Neural cell (in vitro differentiated cells): ENCODE measurements around the gene RELN. TPM values are rescaled to one million over a fixed set of nuclear protein-coding genes. Genes with fewer than 3 reads are reported as not detected.

Experiments used
- H2AFZ ChIP-seq: fragments of 200-600, 300-800 bp; sonication (generic), shearing (Covaris generic); 2 replicates; pipeline ENCODE4 v1.6.0; 2014; ENCODE audit warnings: low read depth, mild to moderate bottlenecking, antibody characterized with exemption, low read length, moderate library complexity
- H3F3A ChIP-seq: fragments of 200-600 bp; shearing (Covaris generic); 2 replicates; pipeline ENCODE4 v1.6.1; 2016; ENCODE audit warnings: mild to moderate bottlenecking, moderate library complexity, mixed read lengths, antibody characterized with exemption, low read length; ENCODE audit not compliant: insufficient read depth, poor library complexity, severe bottlenecking
- H3K27ac ChIP-seq: fragments of 200-600, 300-800 bp; sonication (generic), shearing (Covaris generic); 2 replicates; pipeline ENCODE4 v1.5.1; 2014; ENCODE audit warnings: mild to moderate bottlenecking, low read length, moderate library complexity
- H3K27me3 ChIP-seq: fragments of 300-800, 200-600 bp; sonication (generic), shearing (Covaris generic); 2 replicates; pipeline ENCODE4 v1.6.0; 2014; ENCODE audit warnings: mild to moderate bottlenecking, low read depth, low read length, moderate library complexity; ENCODE audit not compliant: insufficient read depth
- H3K36me3 ChIP-seq: fragments of 300-800, 200-600 bp; sonication (generic), shearing (Covaris generic); 2 replicates; pipeline ENCODE4 v1.5.1; 2014; ENCODE audit warnings: mild to moderate bottlenecking, antibody characterized with exemption, low read length, moderate library complexity; ENCODE audit not compliant: insufficient read depth
- H3K4me2 ChIP-seq: fragments of 300-800, 200-600 bp; sonication (generic), shearing (Covaris generic); 2 replicates; pipeline ENCODE4 v1.6.0; 2014; ENCODE audit warnings: mild to moderate bottlenecking, low read length
- H3K4me3 ChIP-seq: fragments of 300-800, 200-600 bp; sonication (generic), shearing (Covaris generic); 2 replicates; pipeline ENCODE4 v1.5.1; 2014; ENCODE audit warnings: mild to moderate bottlenecking, low read length, moderate library complexity
- H3K79me2 ChIP-seq: fragments of 200-600 bp; shearing (Covaris generic); replicated peaks from 2 replicates; pipeline ENCODE4 v1.6.0; 2014; ENCODE audit warnings: mild to moderate bottlenecking, low read length, moderate library complexity; ENCODE audit not compliant: insufficient read depth
- H3K9ac ChIP-seq: fragments of 300-800, 200-600 bp; sonication (generic), shearing (Covaris generic); 2 replicates; pipeline ENCODE4 v1.6.1; 2016; ENCODE audit warnings: mild to moderate bottlenecking, low read length, mixed read lengths
- H3K9me2 ChIP-seq: fragments of 200-600 bp; shearing (Covaris generic); 2 replicates; pipeline ENCODE4 v1.6.1; 2016; ENCODE audit warnings: mild to moderate bottlenecking, low read length, mixed read lengths; ENCODE audit not compliant: insufficient read depth
- H3K9me3 ChIP-seq: fragments of 200-600, 300-800 bp; sonication (generic), shearing (Covaris generic); 2 replicates; pipeline ENCODE4 v1.6.1; 2016; ENCODE audit warnings: mild to moderate bottlenecking, mixed run types, low read length, moderate library complexity, mixed read lengths
- H4K20me1 ChIP-seq: fragments of 200-600 bp; shearing (Covaris generic); 2 replicates; pipeline ENCODE4 v1.6.1; 2016; ENCODE audit warnings: mild to moderate bottlenecking, mixed run types; ENCODE audit not compliant: insufficient read depth
- CTCF ChIP-seq: fragments of 450-650 bp; IDR thresholded peaks from 2 replicates; pipeline ENCODE4 v1.5.1; 2014; ENCODE audit warnings: antibody characterized with exemption, mild to moderate bottlenecking, moderate library complexity; ENCODE audit not compliant: poor library complexity, severe bottlenecking
- EP300 ChIP-seq: fragments of 450-650 bp; conservative IDR thresholded peaks from 2 replicates; pipeline ENCODE4 v1.6.1; 2014; ENCODE audit warnings: antibody characterized with exemption, mild to moderate bottlenecking, moderate library complexity; ENCODE audit not compliant: poor library complexity, severe bottlenecking
- EZH2 ChIP-seq: fragments of 200-600, 300-800 bp; shearing (Covaris generic), sonication (generic); IDR thresholded peaks from 2 replicates; pipeline ENCODE4 v1.6.1; 2014; ENCODE audit warnings: antibody characterized with exemption, low read length, borderline replicate concordance, mild to moderate bottlenecking; ENCODE audit not compliant: insufficient read depth, poor library complexity, severe bottlenecking
- MXI1 ChIP-seq: fragments of 450-650 bp; conservative IDR thresholded peaks from 2 replicates; pipeline ENCODE4 v1.6.1; 2014; ENCODE audit warnings: antibody characterized with exemption, mild to moderate bottlenecking; ENCODE audit not compliant: poor library complexity, severe bottlenecking
- POLR2AphosphoS5 ChIP-seq: IDR thresholded peaks from 2 replicates; pipeline ENCODE4 v1.6.1; 2012
- RAD21 ChIP-seq: fragments of 450-650 bp; conservative IDR thresholded peaks from 2 replicates; pipeline ENCODE4 v1.6.1; 2014; ENCODE audit warnings: antibody characterized with exemption, mild to moderate bottlenecking, moderate library complexity
- SMC3 ChIP-seq: fragments of 450-650 bp; conservative IDR thresholded peaks from 2 replicates; pipeline ENCODE4 v1.6.1; 2014; ENCODE audit warnings: antibody characterized with exemption, mild to moderate bottlenecking, moderate library complexity; ENCODE audit not compliant: poor library complexity
- TAF1 ChIP-seq: IDR thresholded peaks from 2 replicates; pipeline ENCODE4 v1.6.1; 2012; ENCODE audit warnings: low read depth
- polyA plus RNA-seq: library from polyadenylated mRNA; depleted of rRNA; stranded (reverse); fragments of >200 nt; gene quantifications from 2 replicates; pipeline ENCODE4 v1.2.3, GENCODE V29; 2014
- TF ChIP-seq, protein P1 (sequence below): IDR thresholded peaks from 2 replicates; pipeline ENCODE4 v1.6.1; 2012; ENCODE audit warnings: borderline replicate concordance

Gene RELN
- polyA plus RNA-seq, 1 donor from 2014 or later: 178 TPM

GRCh38 chr7:103539875-103540274, 449.6 kb downstream of the RELN start:
- no peaks in the 10 kb centered on the region for H3K79me2 ChIP-seq
- no peaks in the 10 kb centered on the region for H4K20me1 ChIP-seq
- no peak overlapping the region for H3K9ac ChIP-seq
- no peaks in the 10 kb centered on the region for H3K9me3 ChIP-seq
- TF ChIP-seq MXI1 (no peak), POLR2AphosphoS5 (no peak), EZH2 (no peak)
- no peak overlapping the region for H3K4me2 ChIP-seq
- no peaks in the 10 kb centered on the region for H3K27me3 ChIP-seq
- no peak overlapping the region for H2AFZ ChIP-seq
- peaks cover 16% of the 10 kb centered on the region for H3K36me3 ChIP-seq
- H3F3A ChIP-seq: no peaks in the 10 kb centered on the region
- no peak overlapping the region for H3K4me3 ChIP-seq
- H3K27ac ChIP-seq: no peak overlapping the region
- no peaks in the 10 kb centered on the region for H3K9me2 ChIP-seq

DNA sequence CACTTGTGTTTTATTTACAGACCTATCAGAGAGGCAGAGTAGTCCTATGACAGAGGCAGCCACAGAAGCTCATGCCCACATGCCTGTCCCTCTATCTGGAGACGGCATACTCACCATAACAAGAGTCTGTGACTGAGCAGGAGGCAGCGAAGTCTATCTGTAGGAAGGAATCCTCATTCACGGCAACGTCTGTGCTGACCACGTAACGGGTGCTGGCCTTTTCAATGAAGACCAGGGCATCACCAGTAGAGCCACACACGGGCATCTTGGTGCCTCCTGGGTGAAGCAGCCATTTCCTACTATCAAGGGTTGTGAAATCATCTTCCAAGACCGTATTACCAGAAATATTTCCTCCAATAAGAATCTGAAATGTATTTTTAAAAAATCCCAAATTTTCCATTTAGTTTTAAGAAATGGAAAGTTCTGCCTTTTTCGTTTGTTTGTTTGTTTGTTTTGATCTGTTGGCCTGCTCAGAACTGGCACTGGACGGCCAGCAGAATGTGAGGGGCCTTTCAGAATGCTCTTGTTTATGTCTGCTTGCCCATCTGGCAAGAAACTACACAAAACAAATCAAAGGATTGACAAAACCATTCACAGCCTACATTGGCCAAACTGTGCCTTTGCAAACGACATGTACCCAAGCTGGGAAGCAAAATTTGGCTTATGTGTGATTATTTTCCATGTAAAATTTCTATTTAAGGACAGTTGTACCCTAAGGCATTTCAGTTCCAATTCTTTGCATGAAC, 450.3 kb downstream of the RELN start:
- Histone ChIP-seq H3K9ac (no peak overlapping the region), H3K4me2 (no peak overlapping the region), H3K9me2 (no peaks in the 10 kb centered on the region), H2AFZ (no peak overlapping the region), H3K79me2 (no peaks in the 10 kb centered on the region), H3K4me3 (no peak overlapping the region), H4K20me1 (no peaks in the 10 kb centered on the region), H3F3A (no peaks in the 10 kb centered on the region), H3K27me3 (no peaks in the 10 kb centered on the region), H3K9me3 (no peaks in the 10 kb centered on the region), H3K36me3 (peaks cover 16% of the 10 kb centered on the region), H3K27ac (no peak overlapping the region)
- TF ChIP-seq, protein P1, sequence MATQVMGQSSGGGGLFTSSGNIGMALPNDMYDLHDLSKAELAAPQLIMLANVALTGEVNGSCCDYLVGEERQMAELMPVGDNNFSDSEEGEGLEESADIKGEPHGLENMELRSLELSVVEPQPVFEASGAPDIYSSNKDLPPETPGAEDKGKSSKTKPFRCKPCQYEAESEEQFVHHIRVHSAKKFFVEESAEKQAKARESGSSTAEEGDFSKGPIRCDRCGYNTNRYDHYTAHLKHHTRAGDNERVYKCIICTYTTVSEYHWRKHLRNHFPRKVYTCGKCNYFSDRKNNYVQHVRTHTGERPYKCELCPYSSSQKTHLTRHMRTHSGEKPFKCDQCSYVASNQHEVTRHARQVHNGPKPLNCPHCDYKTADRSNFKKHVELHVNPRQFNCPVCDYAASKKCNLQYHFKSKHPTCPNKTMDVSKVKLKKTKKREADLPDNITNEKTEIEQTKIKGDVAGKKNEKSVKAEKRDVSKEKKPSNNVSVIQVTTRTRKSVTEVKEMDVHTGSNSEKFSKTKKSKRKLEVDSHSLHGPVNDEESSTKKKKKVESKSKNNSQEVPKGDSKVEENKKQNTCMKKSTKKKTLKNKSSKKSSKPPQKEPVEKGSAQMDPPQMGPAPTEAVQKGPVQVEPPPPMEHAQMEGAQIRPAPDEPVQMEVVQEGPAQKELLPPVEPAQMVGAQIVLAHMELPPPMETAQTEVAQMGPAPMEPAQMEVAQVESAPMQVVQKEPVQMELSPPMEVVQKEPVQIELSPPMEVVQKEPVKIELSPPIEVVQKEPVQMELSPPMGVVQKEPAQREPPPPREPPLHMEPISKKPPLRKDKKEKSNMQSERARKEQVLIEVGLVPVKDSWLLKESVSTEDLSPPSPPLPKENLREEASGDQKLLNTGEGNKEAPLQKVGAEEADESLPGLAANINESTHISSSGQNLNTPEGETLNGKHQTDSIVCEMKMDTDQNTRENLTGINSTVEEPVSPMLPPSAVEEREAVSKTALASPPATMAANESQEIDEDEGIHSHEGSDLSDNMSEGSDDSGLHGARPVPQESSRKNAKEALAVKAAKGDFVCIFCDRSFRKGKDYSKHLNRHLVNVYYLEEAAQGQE: no peak
- no peak for TF ChIP-seq EZH2
- TF ChIP-seq SMC3: no peak
- TF ChIP-seq CTCF: no peak
- no peak for TF ChIP-seq MXI1
- TF ChIP-seq EP300: no peak
- TF ChIP-seq POLR2AphosphoS5: no peak
- no peak for TF ChIP-seq RAD21
- TF ChIP-seq TAF1: no peak
